ENCODE results near the gene SPATA6L. TPM values are rescaled to one million over a fixed set of nuclear protein-coding genes. Genes with fewer than 3 reads are reported as not detected.

Gene SPATA6L
- total and polyA plus RNA-seq, 2 of the 13 experiments (the other 11 are each of a cell fraction or from before 2014, with no cell fraction given), result 1.1 to 1.9 TPM

DNA sequence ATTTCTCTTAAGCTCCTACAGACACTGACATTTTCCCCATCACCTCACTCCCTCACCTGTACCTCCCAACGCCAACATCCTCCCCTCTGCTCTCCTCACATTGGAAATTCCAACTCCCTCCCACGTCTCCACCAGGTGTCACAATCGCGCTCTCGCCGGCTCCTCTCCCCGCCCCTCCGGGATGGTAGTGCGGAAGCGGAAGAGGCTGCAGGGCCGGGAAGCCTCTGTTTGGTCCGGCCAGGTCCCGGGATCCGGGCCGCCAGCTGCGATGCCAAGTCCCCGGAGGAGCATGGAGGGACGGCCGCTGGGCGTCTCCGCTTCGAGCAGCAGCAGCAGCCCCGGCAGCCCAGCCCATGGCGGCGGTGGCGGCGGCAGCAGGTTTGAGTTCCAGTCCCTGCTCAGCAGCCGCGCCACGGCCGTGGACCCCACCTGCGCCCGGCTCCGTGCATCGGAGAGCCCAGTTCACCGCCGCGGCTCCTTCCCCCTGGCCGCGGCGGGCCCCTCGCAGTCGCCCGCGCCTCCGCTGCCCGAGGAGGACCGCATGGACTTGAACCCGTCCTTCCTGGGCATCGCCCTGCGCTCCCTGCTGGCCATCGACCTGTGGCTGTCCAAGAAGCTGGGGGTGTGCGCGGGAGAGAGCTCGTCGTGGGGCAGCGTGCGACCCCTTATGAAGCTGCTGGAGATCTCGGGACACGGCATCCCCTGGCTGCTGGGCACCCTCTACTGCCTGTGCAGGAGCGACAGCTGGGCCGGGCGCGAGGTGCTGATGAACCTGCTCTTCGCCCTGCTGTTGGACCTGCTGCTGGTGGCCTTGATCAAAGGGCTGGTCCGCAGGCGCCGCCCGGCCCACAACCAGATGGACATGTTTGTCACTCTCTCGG is 3.9 kb downstream of the SPATA6L start, which contains the start of gene PLPP6 (continued):
- TF ChIP-seq NR3C1 (CRISPR knock-in tag; IDR thresholded peaks at IDR 0.05) (no peak), SMAD9 (CRISPR knock-in tag; IDR thresholded peaks at IDR 0.05) (no peak), ZFP90 (CRISPR knock-in tag; IDR thresholded peaks at IDR 0.05; ENCODE audit: borderline replicate concordance) (peak; percentile 37; the same call in 1 of the 2 replicates), ZBTB39 (CRISPR knock-in tag; IDR thresholded peaks at IDR 0.05) (no peak; the same call in 1 of the 2 replicates), ZNF333 (CRISPR knock-in tag; IDR thresholded peaks at IDR 0.05; ENCODE audit: borderline replicate concordance) (peak; percentile 35; the same call in 1 of the 2 replicates), KLF16 (CRISPR knock-in tag; IDR thresholded peaks at IDR 0.05) (peak in 1 of 2 experiments; percentile 90; a peak in 2 of 4 replicates), GTF3A (CRISPR knock-in tag; conservative IDR thresholded peaks at IDR 0.05) (no peak), SYNCRIP (IDR thresholded peaks at IDR 0.05; ENCODE audit: insufficient read depth, low read depth, low read length) (no peak), ZNF432 (CRISPR knock-in tag; IDR thresholded peaks at IDR 0.05; ENCODE audit: borderline replicate concordance) (no peak), MEIS1 (CRISPR knock-in tag; IDR thresholded peaks at IDR 0.05; ENCODE audit: borderline replicate concordance) (no peak; the same call in none of the 2 replicates), NR2F6 (IDR thresholded peaks at IDR 0.05) (no peak), NR2F6 (CRISPR knock-in tag; IDR thresholded peaks at IDR 0.05) (peak; percentile 48; the same call in 1 of the 2 replicates), CENPX (CRISPR knock-in tag; IDR thresholded peaks at IDR 0.05) (no peak), ZSCAN30 (CRISPR knock-in tag; IDR thresholded peaks at IDR 0.05) (no peak), ZNF576 (CRISPR knock-in tag; IDR thresholded peaks at IDR 0.05) (no peak), ZNF160 (CRISPR knock-in tag; IDR thresholded peaks at IDR 0.05) (peak; percentile 65; the same call in 1 of the 2 replicates), ZNF644 (CRISPR knock-in tag; IDR thresholded peaks at IDR 0.05; ENCODE audit: low read depth) (no peak)
- TF ChIP-seq, protein P1, sequence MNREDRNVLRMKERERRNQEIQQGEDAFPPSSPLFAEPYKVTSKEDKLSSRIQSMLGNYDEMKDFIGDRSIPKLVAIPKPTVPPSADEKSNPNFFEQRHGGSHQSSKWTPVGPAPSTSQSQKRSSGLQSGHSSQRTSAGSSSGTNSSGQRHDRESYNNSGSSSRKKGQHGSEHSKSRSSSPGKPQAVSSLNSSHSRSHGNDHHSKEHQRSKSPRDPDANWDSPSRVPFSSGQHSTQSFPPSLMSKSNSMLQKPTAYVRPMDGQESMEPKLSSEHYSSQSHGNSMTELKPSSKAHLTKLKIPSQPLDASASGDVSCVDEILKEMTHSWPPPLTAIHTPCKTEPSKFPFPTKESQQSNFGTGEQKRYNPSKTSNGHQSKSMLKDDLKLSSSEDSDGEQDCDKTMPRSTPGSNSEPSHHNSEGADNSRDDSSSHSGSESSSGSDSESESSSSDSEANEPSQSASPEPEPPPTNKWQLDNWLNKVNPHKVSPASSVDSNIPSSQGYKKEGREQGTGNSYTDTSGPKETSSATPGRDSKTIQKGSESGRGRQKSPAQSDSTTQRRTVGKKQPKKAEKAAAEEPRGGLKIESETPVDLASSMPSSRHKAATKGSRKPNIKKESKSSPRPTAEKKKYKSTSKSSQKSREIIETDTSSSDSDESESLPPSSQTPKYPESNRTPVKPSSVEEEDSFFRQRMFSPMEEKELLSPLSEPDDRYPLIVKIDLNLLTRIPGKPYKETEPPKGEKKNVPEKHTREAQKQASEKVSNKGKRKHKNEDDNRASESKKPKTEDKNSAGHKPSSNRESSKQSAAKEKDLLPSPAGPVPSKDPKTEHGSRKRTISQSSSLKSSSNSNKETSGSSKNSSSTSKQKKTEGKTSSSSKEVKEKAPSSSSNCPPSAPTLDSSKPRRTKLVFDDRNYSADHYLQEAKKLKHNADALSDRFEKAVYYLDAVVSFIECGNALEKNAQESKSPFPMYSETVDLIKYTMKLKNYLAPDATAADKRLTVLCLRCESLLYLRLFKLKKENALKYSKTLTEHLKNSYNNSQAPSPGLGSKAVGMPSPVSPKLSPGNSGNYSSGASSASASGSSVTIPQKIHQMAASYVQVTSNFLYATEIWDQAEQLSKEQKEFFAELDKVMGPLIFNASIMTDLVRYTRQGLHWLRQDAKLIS (CRISPR knock-in tag; IDR thresholded peaks at IDR 0.05), result no peak
- TF ChIP-seq, protein P2, sequence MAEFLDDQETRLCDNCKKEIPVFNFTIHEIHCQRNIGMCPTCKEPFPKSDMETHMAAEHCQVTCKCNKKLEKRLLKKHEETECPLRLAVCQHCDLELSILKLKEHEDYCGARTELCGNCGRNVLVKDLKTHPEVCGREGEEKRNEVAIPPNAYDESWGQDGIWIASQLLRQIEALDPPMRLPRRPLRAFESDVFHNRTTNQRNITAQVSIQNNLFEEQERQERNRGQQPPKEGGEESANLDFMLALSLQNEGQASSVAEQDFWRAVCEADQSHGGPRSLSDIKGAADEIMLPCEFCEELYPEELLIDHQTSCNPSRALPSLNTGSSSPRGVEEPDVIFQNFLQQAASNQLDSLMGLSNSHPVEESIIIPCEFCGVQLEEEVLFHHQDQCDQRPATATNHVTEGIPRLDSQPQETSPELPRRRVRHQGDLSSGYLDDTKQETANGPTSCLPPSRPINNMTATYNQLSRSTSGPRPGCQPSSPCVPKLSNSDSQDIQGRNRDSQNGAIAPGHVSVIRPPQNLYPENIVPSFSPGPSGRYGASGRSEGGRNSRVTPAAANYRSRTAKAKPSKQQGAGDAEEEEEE (CRISPR knock-in tag; IDR thresholded peaks at IDR 0.05; ENCODE audit: borderline replicate concordance), result no peak

Data from HepG2 (cell line).